ENCODE results near the gene TKT. TPM values are rescaled to one million over a fixed set of nuclear protein-coding genes. Genes with fewer than 3 reads are reported as not detected.

Gene TKT
- total RNA-seq, 1 donor from 2014 or later: 423 TPM

- no peak overlapping the region for H3K27ac ChIP-seq
- no peak for DNase-seq (ENCODE audit: extremely low spot score in 2 of 2)
- peaks cover 23% of the 10 kb centered on the region for H3K4me1 ChIP-seq
- no peaks in the 10 kb centered on the region for H3K9me3 ChIP-seq
- H3K27me3 ChIP-seq: no peaks in the 10 kb centered on the region
- intact Hi-C loops (cut with DNase I): no loop called here
- TF ChIP-seq POLR2AphosphoS5 (IDR thresholded peaks at IDR 0.05; ENCODE audit: insufficient read depth in 1 of 2, low read depth in 1 of 2) (no peak), POLR2A (IDR thresholded peaks at IDR 0.05) (no peak), CTCF (IDR thresholded peaks at IDR 0.05) (no peak)
- H3K36me3 ChIP-seq: peaks cover 0 to 23% of the 10 kb centered on the region in 2 donors
- no peak overlapping the region for H3K4me3 ChIP-seq
Measured at GRCh38 chr3:53193466-53194209, 62.2 kb downstream of the TKT start.

GRCh38 chr3:53192608-53193007 is 63.2 kb downstream of the TKT start:
- Histone ChIP-seq H3K9me3 (no peaks in the 10 kb centered on the region), H3K4me1 (peaks cover 23% of the 10 kb centered on the region), H3K27me3 (no peaks in the 10 kb centered on the region), H3K27ac (no peak overlapping the region), H3K36me3 (peaks cover 0 to 27% of the 10 kb centered on the region in 2 donors), H3K4me3 (no peak overlapping the region)
- intact Hi-C loops (cut with DNase I): no loop called here
- TF ChIP-seq CTCF (IDR thresholded peaks at IDR 0.05) (no peak), POLR2AphosphoS5 (IDR thresholded peaks at IDR 0.05; ENCODE audit: insufficient read depth in 1 of 2, low read depth in 1 of 2) (no peak), POLR2A (IDR thresholded peaks at IDR 0.05) (no peak)
- DNase-seq (ENCODE audit: extremely low spot score in 2 of 2): no peak

GRCh38 chr3:53191836-53192480 is 63.9 kb downstream of the TKT start:
- Histone ChIP-seq H3K36me3 (peaks cover 0 to 27% of the 10 kb centered on the region in 2 donors), H3K27ac (no peak overlapping the region), H3K27me3 (no peaks in the 10 kb centered on the region), H3K9me3 (no peaks in the 10 kb centered on the region), H3K4me1 (peaks cover 23% of the 10 kb centered on the region), H3K4me3 (no peak overlapping the region)
- DNase-seq (ENCODE audit: extremely low spot score in 2 of 2): no peak
- TF ChIP-seq POLR2A (IDR thresholded peaks at IDR 0.05): no peak
- TF ChIP-seq CTCF (IDR thresholded peaks at IDR 0.05): no peak
- no peak for TF ChIP-seq POLR2AphosphoS5 (IDR thresholded peaks at IDR 0.05; ENCODE audit: insufficient read depth in 1 of 2, low read depth in 1 of 2)
- intact Hi-C loops (cut with DNase I): no loop called here

GRCh38 chr3:53190659-53191058 is 65.2 kb downstream of the TKT start:
- TF ChIP-seq POLR2AphosphoS5 (IDR thresholded peaks at IDR 0.05; ENCODE audit: insufficient read depth in 1 of 2, low read depth in 1 of 2) (no peak), POLR2A (IDR thresholded peaks at IDR 0.05) (no peak)
- H3K27me3 ChIP-seq: no peaks in the 10 kb centered on the region
- H3K4me3 ChIP-seq: no peak overlapping the region
- H3K4me1 ChIP-seq: peaks cover 23% of the 10 kb centered on the region
- no peak overlapping the region for H3K27ac ChIP-seq
- no peak for DNase-seq (ENCODE audit: extremely low spot score in 2 of 2)
- H3K9me3 ChIP-seq: no peaks in the 10 kb centered on the region
- H3K36me3 ChIP-seq: peaks cover 0 to 33% of the 10 kb centered on the region in 2 donors
- intact Hi-C loops (cut with DNase I): no loop called here

GRCh38 chr3:53189276-53189675 is 66.5 kb downstream of the TKT start:
- Histone ChIP-seq H3K9me3 (no peaks in the 10 kb centered on the region), H3K36me3 (peaks cover 0 to 44% of the 10 kb centered on the region in 2 donors), H3K4me3 (no peak overlapping the region), H3K27me3 (no peaks in the 10 kb centered on the region), H3K27ac (no peak overlapping the region), H3K4me1 (peaks cover 17% of the 10 kb centered on the region)
- intact Hi-C loops (cut with DNase I): no loop called here
- DNase-seq (ENCODE audit: extremely low spot score in 2 of 2): no peak
- no peak for TF ChIP-seq POLR2AphosphoS5 (IDR thresholded peaks at IDR 0.05; ENCODE audit: insufficient read depth in 1 of 2, low read depth in 1 of 2)
- TF ChIP-seq POLR2A (IDR thresholded peaks at IDR 0.05): no peak
- TF ChIP-seq CTCF (IDR thresholded peaks at IDR 0.05): no peak

All from vagina (tissue), 2 donors.